Caco-2 (cell line): ENCODE results near the gene PRR20A. TPM values are rescaled to one million over a fixed set of nuclear protein-coding genes. Genes with fewer than 3 reads are reported as not detected.
"Not testable (repeated sequence)": the region's sequence is repeated elsewhere in the genome, so short reads cannot be mapped to it uniquely, and the experiment has no call there.

Experiments used
- BruUV-seq: library from RNA; stranded (reverse); fragments of 400-500 nt; replicated peaks from 2 replicates; lab custom pipeline; 2021; lab: Mats Ljungman, UMichigan
- CTCF ChIA-PET: fragments of 300-600 bp; sonication (Branson Sonifier 250); formaldehyde crosslinking; loops from one replicate; lab custom pipeline; 2022; ENCODE audit warnings: antibody characterized with exemption; lab: Charles Lee
- POLR2A ChIA-PET: fragments of 300-600 bp; sonication (Branson Sonifier 250); formaldehyde crosslinking; loops from one replicate; lab custom pipeline; 2022; ENCODE audit warnings: antibody characterized with exemption; lab: Charles Lee
- DNase-seq, 2 experiments: peaks; one replicate each; pipeline versions ENCODE4 v3.0.0 to v3.0.0-alpha.2; 2020 to 2022
- H3K27me3 ChIP-seq: replicated peaks from 2 replicates; pipeline ENCODE4 v1.6.0; 2011; ENCODE audit warnings: low read length; ENCODE audit not compliant: control insufficient read depth, insufficient read depth
- H3K36me3 ChIP-seq: 2 replicates; pipeline ENCODE4 v1.5.1; 2011; ENCODE audit warnings: low read length; ENCODE audit not compliant: control insufficient read depth, insufficient read depth
- H3K4me1 ChIP-seq: fragments of 250-450 bp; sonication (Bioruptor Pico); 2 replicates; pipeline ENCODE4 v1.5.1; 2020; ENCODE audit warnings: mild to moderate bottlenecking
- H3K4me3 ChIP-seq: 2 replicates; pipeline ENCODE4 v1.5.1; 2011; ENCODE audit warnings: low read depth, mild to moderate bottlenecking, control low read depth, low read length
- H3K9me3 ChIP-seq: fragments of 250-450 bp; sonication (Bioruptor Pico); 2 replicates; pipeline ENCODE4 v1.5.1; 2020; ENCODE audit warnings: mild to moderate bottlenecking, moderate library complexity
- H3K27ac Mint-ChIP-seq: one replicate; pipeline ENCODE4 v1.8.0; 2022; ENCODE audit warnings: mixed read lengths; ENCODE audit not compliant: unreplicated experiment
- H3K27me3 Mint-ChIP-seq: one replicate; pipeline ENCODE4 v1.8.0; 2022; ENCODE audit warnings: mixed read lengths; ENCODE audit not compliant: insufficient read depth, unreplicated experiment
- H3K36me3 Mint-ChIP-seq: one replicate; pipeline ENCODE4 v1.8.0; 2022; ENCODE audit warnings: mild to moderate bottlenecking, mixed read lengths; ENCODE audit not compliant: insufficient read depth, unreplicated experiment
- H3K4me1 Mint-ChIP-seq: one replicate; pipeline ENCODE4 v1.8.0; 2022; ENCODE audit warnings: low read depth, mixed read lengths; ENCODE audit not compliant: unreplicated experiment
- H3K4me3 Mint-ChIP-seq: one replicate; pipeline ENCODE4 v1.8.0; 2022; ENCODE audit warnings: mild to moderate bottlenecking, moderate library complexity, mixed read lengths; ENCODE audit not compliant: unreplicated experiment
- H3K9me3 Mint-ChIP-seq: one replicate; pipeline ENCODE4 v1.8.0; 2022; ENCODE audit warnings: mixed read lengths; ENCODE audit not compliant: unreplicated experiment
- CTCF ChIP-seq, 2 experiments: fragments of 200-600 bp in 1 of 2; IDR thresholded peaks; 1 replicate in 1 of 2; 2 replicates in 1 of 2; pipeline versions ENCODE4 v1.5.1 to v1.8.0; 2011 to 2022; ENCODE audit warnings: antibody characterized with exemption in 1 of 2, control low read depth in 1 of 2, inconsistent platforms in 1 of 2, low read depth in 1 of 2, low read length in 1 of 2, mild to moderate bottlenecking in 1 of 2, moderate library complexity in 1 of 2; ENCODE audit not compliant: insufficient read depth in 1 of 2, severe bottlenecking in 1 of 2, unreplicated experiment in 1 of 2
- intact Hi-C: fragments of 100-400 bp; cut with micrococcal nuclease; formaldehyde crosslinking; loops from one replicate; pipeline ENCODE4 v1.10.0; 2022; ENCODE audit not compliant: unreplicated experiment
- total RNA-seq: library from RNA; stranded (reverse); gene quantifications from 2 replicates; pipeline ENCODE4 v1.2.3, GENCODE V29; 2022

The PRR20A gene
- total RNA-seq, 1 experiment from 2014 or later: not detected

DNA sequence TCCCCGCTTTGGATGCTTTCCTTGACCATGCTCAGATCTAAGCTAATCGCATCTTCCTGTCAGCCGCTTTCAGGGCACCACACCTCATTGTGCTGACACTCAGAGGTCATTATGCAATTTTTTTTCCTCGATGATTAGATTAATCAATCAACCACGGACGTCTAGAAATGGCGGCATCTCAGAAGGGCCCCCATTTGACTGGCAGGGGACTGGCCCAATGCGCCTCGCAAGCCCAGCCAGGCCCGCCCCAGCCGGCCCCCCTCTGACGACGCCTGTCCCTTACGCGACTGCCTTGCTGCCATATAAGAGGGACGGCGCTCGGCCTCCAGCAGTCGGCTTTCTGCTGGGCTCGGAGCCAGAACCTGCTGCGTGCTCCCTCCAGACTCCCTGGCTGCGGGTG lies 26.2 kb downstream of the PRR20A start, which contains the start of gene PRR20E:
PRR20E (plus strand) TSS at position 301 of the 400 bp plus-strand sequence. CDS start 387 bp downstream, outside the sequence.
- H3K9me3 Mint-ChIP-seq, H3K4me3 ChIP-seq, H3K9me3 ChIP-seq, H3K36me3 ChIP-seq, H3K36me3 Mint-ChIP-seq, POLR2A ChIA-PET, H3K4me3 Mint-ChIP-seq, DNase-seq, H3K27me3 Mint-ChIP-seq, H3K27me3 ChIP-seq, intact Hi-C loops, H3K4me1 ChIP-seq, H3K4me1 Mint-ChIP-seq, CTCF ChIA-PET, BruUV-seq, H3K27ac Mint-ChIP-seq: not testable (repeated sequence)

DNA sequence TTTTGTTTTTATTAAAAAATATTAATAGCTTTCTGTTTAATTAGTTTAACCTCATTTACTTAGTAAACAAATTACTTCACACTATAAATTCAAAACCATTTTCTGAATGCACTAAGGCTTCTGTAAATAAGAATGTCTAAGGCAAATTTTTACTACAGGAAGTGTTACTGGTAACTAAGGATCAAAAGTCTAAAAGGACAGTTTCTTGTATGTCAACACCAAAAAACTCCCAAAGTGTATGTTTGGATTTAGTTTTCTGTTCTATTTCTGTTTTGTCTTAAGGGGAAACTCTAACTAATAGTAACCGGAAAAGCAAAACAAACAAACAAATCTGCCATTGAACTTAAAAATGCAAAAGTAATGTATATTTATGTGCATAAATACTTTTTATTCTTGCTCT lies 50.9 kb downstream of the PRR20A start:
- H3K27ac Mint-ChIP-seq: no peak overlapping the region
- ChIA-PET POLR2A (no interaction called here), CTCF (no interaction called here)
- H3K4me1 Mint-ChIP-seq: no peaks in the 10 kb centered on the region
- H3K9me3 Mint-ChIP-seq: no peaks in the 10 kb centered on the region
- BruUV-seq: no TSS peak
- H3K27me3 Mint-ChIP-seq: no peaks in the 10 kb centered on the region
- no peaks in the 10 kb centered on the region for H3K36me3 Mint-ChIP-seq
- intact Hi-C loops: no loop called here
- H3K4me3 ChIP-seq: no peak overlapping the region
- no peaks in the 10 kb centered on the region for H3K27me3 ChIP-seq
- H3K9me3 ChIP-seq: no peaks in the 10 kb centered on the region; the same call in 1 of the 2 replicates
- DNase-seq: no peak
- no peaks in the 10 kb centered on the region for H3K4me1 ChIP-seq
- H3K4me3 Mint-ChIP-seq: no peak overlapping the region
- no peak for TF ChIP-seq CTCF (IDR thresholded peaks at IDR 0.05; ENCODE audit: insufficient read depth in 1 of 2, low read depth in 1 of 2, low read length in 1 of 2, severe bottlenecking in 1 of 2, unreplicated experiment in 1 of 2)
- no peaks in the 10 kb centered on the region for H3K36me3 ChIP-seq

Other genes starting within 250 kb of the PRR20A start
- gene PRR20B, start 6.6 kb downstream of the PRR20A start, total RNA-seq: not detected in 2 replicates
- gene PRR20C, start 13.1 kb downstream of the PRR20A start, total RNA-seq: not detected in 2 replicates
- gene PRR20D, start 19.7 kb downstream of the PRR20A start, total RNA-seq: not detected in 2 replicates
- not detected in 2 replicates for gene PRR20E, start 26.3 kb downstream of the PRR20A start, total RNA-seq